ENCODE measurements around the gene MYO16.

Gene MYO16

GRCh38 chr13:109007946-109008345, 378.5 kb downstream of the MYO16 start:
- TF ChIP-seq POLR2AphosphoS5 (IDR thresholded peaks at IDR 0.05; ENCODE audit: low read depth, low read length) (no peak), TAF1 (IDR thresholded peaks at IDR 0.05; ENCODE audit: low read depth, low read length) (no peak), POLR2A (IDR thresholded peaks at IDR 0.05; ENCODE audit: low read depth, low read length) (no peak), POU2F2 (IDR thresholded peaks at IDR 0.05; ENCODE audit: low read depth, low read length) (no peak), SPI1 (IDR thresholded peaks at IDR 0.05; ENCODE audit: low read depth, low read length) (no peak), PAX5 (IDR thresholded peaks at IDR 0.05; ENCODE audit: insufficient read depth, low read length, severe bottlenecking) (no peak)
- FAIRE-seq (no peak), DNase-seq (ENCODE audit: insufficient read length, low spot score) (no peak)

GRCh38 chr13:109009756-109010155, 380.3 kb downstream of the MYO16 start:
- no peak for FAIRE-seq
- no peak for DNase-seq (ENCODE audit: insufficient read length, low spot score)
- TF ChIP-seq SPI1 (IDR thresholded peaks at IDR 0.05; ENCODE audit: low read depth, low read length) (no peak), PAX5 (IDR thresholded peaks at IDR 0.05; ENCODE audit: insufficient read depth, low read length, severe bottlenecking) (no peak), TAF1 (IDR thresholded peaks at IDR 0.05; ENCODE audit: low read depth, low read length) (no peak), POLR2A (IDR thresholded peaks at IDR 0.05; ENCODE audit: low read depth, low read length) (no peak), POLR2AphosphoS5 (IDR thresholded peaks at IDR 0.05; ENCODE audit: low read depth, low read length) (no peak), POU2F2 (IDR thresholded peaks at IDR 0.05; ENCODE audit: low read depth, low read length) (no peak)

DNA sequence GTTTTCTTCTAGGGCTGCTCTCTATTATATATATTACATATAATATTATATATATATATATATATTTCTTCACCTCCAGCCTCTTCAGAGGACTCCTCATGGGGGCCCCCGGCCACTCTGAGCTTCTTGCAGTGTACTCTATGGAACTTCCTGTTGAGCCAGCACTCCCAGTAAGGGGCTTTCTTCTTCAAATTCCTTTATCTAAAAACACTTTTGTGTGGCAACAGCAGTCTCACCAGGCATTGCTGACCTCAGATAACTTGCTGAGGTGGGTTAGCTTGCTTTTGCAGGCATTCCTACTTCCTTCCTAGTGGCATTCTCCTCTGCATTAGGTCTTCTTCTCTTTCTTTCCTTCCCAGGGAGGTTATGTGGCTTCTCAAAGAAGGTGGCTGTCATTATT, 381.5 kb downstream of the MYO16 start:
- DNase-seq (ENCODE audit: insufficient read length, low spot score): no peak
- TF ChIP-seq POLR2AphosphoS5 (IDR thresholded peaks at IDR 0.05; ENCODE audit: low read depth, low read length) (no peak), SPI1 (IDR thresholded peaks at IDR 0.05; ENCODE audit: low read depth, low read length) (no peak), POU2F2 (IDR thresholded peaks at IDR 0.05; ENCODE audit: low read depth, low read length) (no peak), TAF1 (IDR thresholded peaks at IDR 0.05; ENCODE audit: low read depth, low read length) (no peak), POLR2A (IDR thresholded peaks at IDR 0.05; ENCODE audit: low read depth, low read length) (no peak), PAX5 (IDR thresholded peaks at IDR 0.05; ENCODE audit: insufficient read depth, low read length, severe bottlenecking) (no peak)

DNA sequence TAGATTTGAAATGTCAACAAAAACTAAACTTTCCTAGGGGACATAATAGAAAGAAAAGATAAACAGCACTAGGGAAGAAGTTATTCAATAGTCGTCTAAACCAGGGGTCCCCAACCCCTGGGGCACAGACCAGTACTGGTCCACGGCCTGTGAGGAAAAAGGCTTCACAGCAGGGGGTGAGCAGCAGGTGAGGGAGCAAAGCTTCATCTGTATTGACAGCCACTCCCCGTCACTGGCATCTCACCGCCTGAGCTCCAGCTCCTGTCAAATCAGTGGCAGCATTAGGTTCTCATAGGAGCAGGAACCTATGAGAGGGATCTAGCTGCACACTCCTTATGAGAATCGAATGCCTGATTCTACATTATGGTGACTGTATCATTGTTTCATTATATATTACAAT, 382.7 kb downstream of the MYO16 start:
- FAIRE-seq: no peak
- TF ChIP-seq SPI1 (IDR thresholded peaks at IDR 0.05; ENCODE audit: low read depth, low read length) (no peak), PAX5 (IDR thresholded peaks at IDR 0.05; ENCODE audit: insufficient read depth, low read length, severe bottlenecking) (no peak), POLR2A (IDR thresholded peaks at IDR 0.05; ENCODE audit: low read depth, low read length) (no peak), POLR2AphosphoS5 (IDR thresholded peaks at IDR 0.05; ENCODE audit: low read depth, low read length) (no peak), TAF1 (IDR thresholded peaks at IDR 0.05; ENCODE audit: low read depth, low read length) (no peak), POU2F2 (IDR thresholded peaks at IDR 0.05; ENCODE audit: low read depth, low read length) (no peak)
- DNase-seq (ENCODE audit: insufficient read length, low spot score): no peak

More for the DNA sequence above, 381.5 kb downstream of the MYO16 start:
- FAIRE-seq: no peak

DNA sequence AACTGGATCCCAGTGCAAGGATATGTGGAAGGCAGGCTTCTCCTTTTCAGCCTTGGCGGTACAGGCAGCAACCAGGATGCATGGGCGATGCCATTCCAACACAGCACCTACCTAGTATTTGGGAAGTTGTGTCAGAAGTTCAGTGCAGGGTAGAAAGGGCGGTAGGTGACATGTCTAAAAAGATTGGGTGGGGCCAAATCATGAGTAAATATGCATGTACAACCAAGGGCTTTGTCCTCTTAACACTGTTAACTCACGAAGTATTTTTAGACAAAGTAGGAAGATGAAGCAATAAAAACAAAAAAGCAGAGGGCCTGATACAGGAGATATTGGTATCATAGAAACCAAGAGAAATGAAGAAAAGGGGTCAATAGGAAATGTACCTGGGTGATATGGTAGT, 392.1 kb downstream of the MYO16 start:
- FAIRE-seq: no peak
- no peak for TF ChIP-seq POLR2A (IDR thresholded peaks at IDR 0.05; ENCODE audit: low read depth, low read length)
- no peak for TF ChIP-seq PAX5 (IDR thresholded peaks at IDR 0.05; ENCODE audit: insufficient read depth, low read length, severe bottlenecking)
- no peak for TF ChIP-seq TAF1 (IDR thresholded peaks at IDR 0.05; ENCODE audit: low read depth, low read length)
- TF ChIP-seq POLR2AphosphoS5 (IDR thresholded peaks at IDR 0.05; ENCODE audit: low read depth, low read length): no peak
- TF ChIP-seq POU2F2 (IDR thresholded peaks at IDR 0.05; ENCODE audit: low read depth, low read length): no peak
- TF ChIP-seq SPI1 (IDR thresholded peaks at IDR 0.05; ENCODE audit: low read depth, low read length): no peak
- no peak for DNase-seq (ENCODE audit: insufficient read length, low spot score)

GRCh38 chr13:109024611-109025010, 395.2 kb downstream of the MYO16 start:
- TF ChIP-seq POU2F2 (IDR thresholded peaks at IDR 0.05; ENCODE audit: low read depth, low read length): no peak
- TF ChIP-seq SPI1 (IDR thresholded peaks at IDR 0.05; ENCODE audit: low read depth, low read length): no peak
- no peak for TF ChIP-seq POLR2A (IDR thresholded peaks at IDR 0.05; ENCODE audit: low read depth, low read length)
- TF ChIP-seq POLR2AphosphoS5 (IDR thresholded peaks at IDR 0.05; ENCODE audit: low read depth, low read length): no peak
- DNase-seq (ENCODE audit: insufficient read length, low spot score) (no peak), FAIRE-seq (no peak)

- no peak for FAIRE-seq
- DNase-seq (ENCODE audit: insufficient read length, low spot score): no peak
- TF ChIP-seq POLR2AphosphoS5 (IDR thresholded peaks at IDR 0.05; ENCODE audit: low read depth, low read length): no peak
- no peak for TF ChIP-seq PAX5 (IDR thresholded peaks at IDR 0.05; ENCODE audit: insufficient read depth, low read length, severe bottlenecking)
- no peak for TF ChIP-seq POLR2A (IDR thresholded peaks at IDR 0.05; ENCODE audit: low read depth, low read length)
- no peak for TF ChIP-seq SPI1 (IDR thresholded peaks at IDR 0.05; ENCODE audit: low read depth, low read length)
- no peak for TF ChIP-seq TAF1 (IDR thresholded peaks at IDR 0.05; ENCODE audit: low read depth, low read length)
- no peak for TF ChIP-seq POU2F2 (IDR thresholded peaks at IDR 0.05; ENCODE audit: low read depth, low read length)
These were observed 396.9 kb downstream of the MYO16 start for GRCh38 chr13:109026266-109026665.

GRCh38 chr13:109028624-109029023, 399.2 kb downstream of the MYO16 start:
- no peak for TF ChIP-seq POLR2AphosphoS5 (IDR thresholded peaks at IDR 0.05; ENCODE audit: low read depth, low read length)
- TF ChIP-seq PAX5 (IDR thresholded peaks at IDR 0.05; ENCODE audit: insufficient read depth, low read length, severe bottlenecking): no peak
- no peak for TF ChIP-seq TAF1 (IDR thresholded peaks at IDR 0.05; ENCODE audit: low read depth, low read length)
- FAIRE-seq: no peak
- no peak for DNase-seq (ENCODE audit: insufficient read length, low spot score)

GRCh38 chr13:109033090-109033489, 403.7 kb downstream of the MYO16 start:
- DNase-seq (ENCODE audit: insufficient read length, low spot score) (no peak), FAIRE-seq (no peak)
- TF ChIP-seq POU2F2 (IDR thresholded peaks at IDR 0.05; ENCODE audit: low read depth, low read length) (no peak), POLR2AphosphoS5 (IDR thresholded peaks at IDR 0.05; ENCODE audit: low read depth, low read length) (no peak), SPI1 (IDR thresholded peaks at IDR 0.05; ENCODE audit: low read depth, low read length) (no peak)

GRCh38 chr13:109036078-109036780, 406.8 kb downstream of the MYO16 start:
- FAIRE-seq (no peak), DNase-seq (ENCODE audit: insufficient read length, low spot score) (no peak)
- TF ChIP-seq POU2F2 (IDR thresholded peaks at IDR 0.05; ENCODE audit: low read depth, low read length) (no peak), SPI1 (IDR thresholded peaks at IDR 0.05; ENCODE audit: low read depth, low read length) (no peak), POLR2A (IDR thresholded peaks at IDR 0.05; ENCODE audit: low read depth, low read length) (no peak), PAX5 (IDR thresholded peaks at IDR 0.05; ENCODE audit: insufficient read depth, low read length, severe bottlenecking) (no peak), POLR2AphosphoS5 (IDR thresholded peaks at IDR 0.05; ENCODE audit: low read depth, low read length) (no peak), TAF1 (IDR thresholded peaks at IDR 0.05; ENCODE audit: low read depth, low read length) (no peak)

Data from GM12891 (cell line).